ENCODE results near the gene FTSJ1.

Gene FTSJ1

GRCh38 chrX:48531358-48531959, 55.5 kb downstream of the FTSJ1 start:
- no peak for DNase-seq

GRCh38 chrX:48532161-48532560, 56.2 kb downstream of the FTSJ1 start:
- no peak for DNase-seq

- DNase-seq, result no peak
Measured at GRCh38 chrX:48533165-48533564, 57.2 kb downstream of the FTSJ1 start.

Data from NCI-H510A treated with DMSO at 0.1 percent for 48 hours (cell line).